HG03571 (cell line): ENCODE data around the gene SH3RF3.

Experiments
- ATAC-seq: cut with Tn5 transposase; IDR thresholded peaks from one replicate; pipeline ENCODE4 v1.9.1; 2021; ENCODE audit not compliant: unreplicated experiment

Gene SH3RF3

DNA sequence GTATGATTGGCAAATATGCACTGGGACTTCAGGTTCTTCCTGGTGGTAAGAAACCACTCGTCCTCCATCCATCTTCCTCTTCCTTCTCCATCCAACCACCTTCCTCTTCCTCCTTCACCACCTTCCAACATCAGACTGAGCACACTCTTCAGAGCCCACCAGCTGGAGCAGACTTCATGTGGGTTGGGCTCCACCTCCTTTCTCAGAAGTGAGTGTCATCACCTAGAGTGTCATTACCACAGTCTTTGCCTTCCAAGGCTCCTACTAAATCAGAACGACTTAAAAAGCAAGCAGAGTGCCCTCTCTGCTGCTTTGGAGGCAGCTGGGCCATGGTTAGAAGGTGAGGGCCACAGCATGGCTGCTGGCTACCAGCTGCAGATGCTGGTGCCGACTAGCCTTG, 171.6 kb downstream of the SH3RF3 start:
- no peak for ATAC-seq

DNA sequence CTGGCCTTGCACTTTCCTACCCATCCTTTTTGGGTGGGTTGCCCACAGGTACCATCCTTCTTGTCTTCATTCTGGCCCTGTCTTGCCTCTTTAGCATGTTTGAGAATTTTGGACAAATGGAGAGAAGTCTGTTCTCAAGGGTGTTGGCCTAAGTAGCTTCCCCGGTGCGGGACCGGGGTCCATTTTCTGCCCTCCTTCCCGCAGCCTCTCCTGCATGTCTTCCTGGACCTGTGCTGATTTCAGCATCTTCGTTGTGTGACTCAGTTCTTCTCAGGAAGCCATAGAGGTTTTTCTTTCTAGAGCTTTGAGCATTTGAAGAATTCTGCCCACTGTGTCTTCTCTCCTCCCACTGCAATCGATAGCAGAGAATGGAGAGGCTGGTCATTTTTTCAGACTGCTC, 172.7 kb downstream of the SH3RF3 start:
- ATAC-seq, result no peak

DNA sequence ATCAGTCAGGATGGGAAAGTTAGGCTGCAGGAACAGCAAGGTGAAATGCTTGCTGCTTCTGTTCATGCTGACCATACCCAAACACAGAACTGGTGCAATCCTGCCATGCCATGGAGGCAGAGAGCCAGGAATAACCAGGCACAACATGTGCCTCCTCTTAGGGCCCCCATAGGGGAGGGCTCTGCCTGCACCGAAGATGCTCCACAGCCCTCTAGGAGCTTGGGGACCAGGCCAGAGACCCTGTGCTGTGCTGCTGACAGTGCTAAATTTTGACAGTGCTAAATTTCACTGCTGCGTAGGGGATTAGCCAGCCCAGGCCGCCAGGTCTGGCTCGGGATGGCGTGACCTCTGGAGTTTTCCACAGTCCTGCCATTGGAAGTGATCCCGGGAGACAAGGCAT, 173.3 kb downstream of the SH3RF3 start:
- no peak for ATAC-seq

DNA sequence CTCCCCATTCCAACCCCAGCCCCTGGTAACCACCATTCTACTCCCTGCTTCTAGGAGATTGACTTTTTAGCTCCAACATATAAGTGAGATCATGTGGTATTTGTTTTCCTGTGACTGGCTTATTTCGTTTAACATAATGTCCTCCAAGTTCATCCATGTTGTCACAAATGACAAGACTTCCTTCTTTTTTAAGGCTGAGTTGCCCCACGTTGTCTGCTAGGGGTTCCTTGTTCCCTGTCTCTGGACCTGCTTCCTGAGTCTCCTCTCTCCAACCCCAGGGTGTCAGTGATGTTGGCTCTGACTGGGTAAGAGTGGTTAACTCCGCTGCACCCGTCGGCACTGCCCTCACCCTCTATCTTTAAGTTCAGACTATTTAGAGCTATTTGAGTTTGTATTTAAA, 175.2 kb downstream of the SH3RF3 start:
- ATAC-seq, result no peak

DNA sequence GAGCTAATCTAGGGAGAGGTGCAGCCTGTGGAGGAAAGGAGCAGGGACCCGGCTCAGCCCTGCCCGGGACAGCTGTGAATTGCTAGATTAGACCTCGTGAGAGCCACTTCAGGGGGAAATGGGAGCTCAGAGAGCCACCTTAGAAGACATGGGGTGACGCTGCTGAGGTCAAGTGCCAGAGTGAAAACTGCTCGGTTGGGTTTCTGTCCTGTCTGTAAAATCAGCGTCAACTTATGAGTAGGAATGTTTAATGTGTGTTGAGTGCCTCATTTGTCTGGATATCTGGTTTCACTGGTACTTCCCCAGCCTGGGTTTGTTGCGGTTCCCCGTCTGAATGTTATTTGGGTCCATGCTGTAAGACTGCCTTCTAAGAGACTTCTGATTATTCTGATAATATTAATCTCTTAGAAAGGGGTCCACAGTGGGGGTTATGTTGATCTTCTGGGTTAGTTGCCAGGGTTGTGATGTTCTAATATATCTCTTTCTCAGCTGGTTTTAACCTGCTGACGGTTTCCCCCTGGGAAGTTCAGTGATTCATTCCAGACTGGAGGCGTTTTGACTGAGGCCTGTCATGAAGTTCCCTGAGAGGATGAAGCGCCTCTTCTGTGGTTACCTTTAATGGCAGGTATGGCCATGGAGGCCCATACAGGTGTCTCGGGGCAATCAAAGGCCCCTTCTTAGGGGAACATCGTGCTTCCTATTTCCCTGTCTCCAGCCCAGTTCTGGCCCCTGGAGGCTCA, 175.9 kb downstream of the SH3RF3 start:
- no peak for ATAC-seq

DNA sequence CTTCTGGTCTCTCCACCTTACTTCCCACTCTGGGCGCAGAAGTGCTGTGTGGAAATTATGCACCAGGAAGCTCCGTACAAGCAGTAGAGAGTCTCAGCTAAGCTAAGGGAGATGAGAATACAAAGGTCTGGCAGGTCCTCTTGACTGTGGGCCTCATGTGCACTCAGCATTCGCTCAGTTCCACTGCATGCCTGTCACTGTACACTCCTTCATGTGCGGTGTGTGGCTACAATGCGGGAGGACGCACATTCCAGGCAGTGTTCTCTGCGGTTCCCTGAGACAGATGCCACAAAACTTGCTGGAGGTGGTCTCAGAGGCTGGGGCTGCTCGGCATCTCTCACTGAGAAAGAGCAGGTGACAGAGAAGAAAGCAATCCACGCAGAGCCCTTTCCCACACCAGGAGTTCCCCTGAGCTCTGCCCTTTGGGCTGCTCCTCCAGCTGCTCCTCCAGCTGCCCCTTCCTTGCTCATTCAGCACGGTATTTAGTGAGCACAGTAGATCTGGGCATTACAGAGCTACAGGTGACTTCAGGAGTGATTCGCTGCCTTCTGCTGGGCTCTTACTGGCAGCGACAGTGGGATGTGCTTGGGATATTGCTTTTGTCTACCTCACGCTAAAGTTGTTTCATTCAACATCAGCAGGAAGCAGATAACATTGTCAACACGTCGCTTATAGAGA, 176.6 kb downstream of the SH3RF3 start:
- ATAC-seq, result no peak

DNA sequence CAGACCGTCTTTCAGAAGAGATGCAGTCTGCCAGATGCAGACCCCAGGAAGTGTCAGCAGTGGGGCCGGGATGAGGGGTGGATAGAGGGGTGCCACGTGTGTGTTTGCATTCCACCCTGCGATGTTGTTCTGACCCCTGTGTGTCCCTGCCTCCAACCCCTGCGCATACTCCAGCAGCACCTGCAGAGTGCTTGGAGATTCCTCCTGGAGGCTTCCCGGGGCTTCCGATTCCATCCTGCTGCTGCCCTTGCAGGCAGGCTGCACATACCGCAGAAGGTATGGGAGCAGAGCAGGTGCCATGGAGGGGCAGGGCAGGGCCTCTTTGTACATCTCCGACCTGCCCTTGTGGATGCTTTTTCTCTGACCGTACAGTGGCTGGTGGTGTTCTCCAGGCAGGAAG, 177.2 kb downstream of the SH3RF3 start:
- no peak for ATAC-seq

DNA sequence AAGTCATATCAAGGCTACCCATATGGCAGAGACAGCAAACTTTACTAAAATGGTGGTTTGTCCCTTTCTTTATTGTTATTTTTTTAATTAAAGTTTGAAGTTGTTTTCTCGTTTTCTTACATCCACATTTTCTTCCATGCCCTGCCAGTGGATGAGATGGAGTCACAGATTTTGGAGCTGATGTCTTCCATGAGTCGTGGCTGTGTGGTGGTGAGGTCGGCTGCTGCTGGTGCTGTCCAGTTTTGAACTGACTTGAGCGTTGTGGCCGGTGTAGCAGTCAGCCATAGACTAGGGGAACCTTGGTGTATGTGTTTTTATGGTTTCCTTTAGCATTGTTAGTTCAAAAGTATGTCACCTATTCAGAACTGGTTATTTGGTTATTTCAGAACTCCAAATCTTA, 182.8 kb downstream of the SH3RF3 start:
- no peak for ATAC-seq

DNA sequence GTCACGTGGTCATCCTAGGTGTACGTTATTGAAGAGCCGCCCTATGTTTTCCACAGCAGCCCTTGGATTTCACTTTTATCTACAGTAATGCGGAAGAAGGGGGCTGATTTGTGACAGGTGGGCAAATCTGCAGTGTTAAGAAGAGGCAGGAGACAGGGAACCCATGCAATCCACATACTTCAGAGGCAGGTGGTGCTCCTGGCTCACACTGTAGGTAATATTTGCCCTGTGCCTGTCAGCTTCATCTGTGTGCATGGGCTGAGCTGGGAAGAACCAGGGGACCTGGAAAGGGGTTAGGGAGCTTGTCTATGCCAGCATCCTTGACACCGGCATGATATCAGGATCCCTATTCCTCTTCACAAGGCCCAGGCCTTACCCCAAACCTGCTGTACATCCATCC, 183.9 kb downstream of the SH3RF3 start:
- ATAC-seq, result no peak

DNA sequence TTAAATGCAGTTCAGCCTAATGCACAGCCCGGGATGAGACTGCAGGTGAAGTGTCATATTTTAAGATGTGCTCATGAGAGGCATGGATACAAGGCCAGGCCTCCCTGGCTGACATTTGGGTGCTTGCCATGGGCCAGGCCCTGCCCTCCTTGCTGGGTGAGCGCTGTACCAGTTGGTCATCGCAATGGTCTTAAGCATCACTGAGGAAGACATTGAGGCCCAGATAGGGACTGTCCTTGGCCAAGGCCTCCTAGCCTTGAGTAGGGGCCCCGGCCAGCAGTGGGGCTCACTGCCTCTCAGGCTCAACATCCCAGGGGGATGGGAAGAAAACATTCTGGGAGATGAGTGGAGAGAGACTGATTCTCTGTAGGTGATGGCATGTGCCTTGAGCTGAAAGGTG, 184.3 kb downstream of the SH3RF3 start:
- no peak for ATAC-seq

DNA sequence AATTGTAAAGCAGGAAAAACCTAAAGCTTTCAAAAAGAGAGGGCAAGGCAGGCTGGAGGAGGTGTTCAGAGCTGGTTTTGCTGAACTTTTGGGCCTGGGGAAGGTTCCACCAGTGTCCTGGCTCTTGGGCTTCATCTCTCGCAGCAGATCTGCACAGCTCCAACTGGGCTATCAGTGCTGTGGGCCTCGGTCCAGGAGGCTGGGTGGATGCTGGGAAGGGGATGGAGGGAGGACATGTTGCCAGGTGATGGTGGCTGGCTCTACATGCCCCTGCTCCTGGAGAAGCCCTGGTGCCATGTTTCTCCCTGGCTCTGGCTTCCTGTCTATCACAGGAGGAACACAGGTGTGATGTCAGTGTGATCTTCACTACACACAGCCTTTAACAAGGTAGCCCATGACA, 187.1 kb downstream of the SH3RF3 start:
- ATAC-seq, result no peak

DNA sequence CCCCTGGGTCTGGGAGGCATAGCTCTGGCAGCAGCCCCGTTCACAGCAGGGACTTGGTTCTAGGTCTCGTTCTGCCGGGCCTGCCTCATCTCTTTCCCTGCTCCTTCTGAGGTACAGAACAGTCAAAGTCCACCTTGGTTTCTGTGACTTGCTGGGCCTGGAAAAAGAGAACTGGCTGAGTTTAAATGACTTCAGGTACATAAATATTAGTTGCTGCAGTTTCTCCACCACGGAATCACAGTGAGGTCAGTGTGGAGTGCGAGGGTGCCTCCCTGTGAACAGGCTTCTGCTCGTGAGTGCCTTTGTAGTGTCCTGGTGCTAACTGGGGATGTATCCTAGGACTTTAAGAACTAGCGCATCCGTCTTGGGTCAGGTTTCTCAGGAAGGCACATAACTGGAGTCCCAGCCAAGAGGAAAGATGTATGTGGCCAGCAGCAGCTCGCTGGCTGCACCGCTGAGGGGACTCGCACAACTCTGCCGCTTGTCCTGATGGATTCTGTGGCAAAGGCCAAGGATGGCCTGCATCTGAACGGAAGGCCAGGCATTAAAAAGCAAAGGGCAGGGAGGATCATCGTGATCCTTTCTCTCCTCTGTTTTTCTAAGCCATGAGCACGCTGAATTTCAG, 188.6 kb downstream of the SH3RF3 start:
- no peak for ATAC-seq

DNA sequence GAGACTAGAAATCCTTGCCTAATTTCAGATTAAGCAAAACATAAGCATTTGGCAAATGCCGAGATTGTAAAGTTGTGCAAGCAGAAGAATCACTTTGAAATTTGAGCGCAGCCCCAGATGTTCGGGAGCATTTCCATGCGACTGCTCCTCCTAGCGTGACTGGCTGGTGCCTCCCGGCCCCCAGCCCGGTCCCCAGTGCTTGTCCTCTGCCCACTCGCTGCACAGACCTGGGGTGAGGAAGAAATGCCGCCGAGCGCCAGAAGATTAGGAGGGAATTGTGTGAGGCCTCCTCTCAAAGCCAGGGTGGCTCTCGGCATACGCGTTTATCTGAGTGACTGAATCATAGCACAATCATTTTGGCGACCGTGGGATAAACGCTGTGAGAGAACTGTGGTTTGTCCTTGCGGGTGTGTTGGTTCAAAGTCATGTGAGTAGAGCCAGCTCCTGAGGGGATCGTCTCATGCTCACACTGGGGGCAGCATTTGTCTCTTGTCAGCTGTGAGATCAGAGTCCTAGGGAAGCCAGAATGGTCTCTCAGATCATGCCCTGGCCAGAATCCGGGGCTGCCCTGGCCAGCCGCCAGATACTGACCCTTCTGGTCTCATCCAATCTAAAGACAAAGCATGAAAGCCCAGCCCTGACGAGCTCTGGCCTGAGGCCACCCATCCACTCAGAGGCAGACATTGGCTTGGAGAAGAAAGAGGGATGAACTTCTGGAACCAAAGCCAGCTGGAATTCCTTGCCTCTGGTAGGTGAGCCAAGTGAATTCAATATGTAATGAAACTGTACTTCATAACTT, 189.3 kb downstream of the SH3RF3 start:
- ATAC-seq, result no peak

DNA sequence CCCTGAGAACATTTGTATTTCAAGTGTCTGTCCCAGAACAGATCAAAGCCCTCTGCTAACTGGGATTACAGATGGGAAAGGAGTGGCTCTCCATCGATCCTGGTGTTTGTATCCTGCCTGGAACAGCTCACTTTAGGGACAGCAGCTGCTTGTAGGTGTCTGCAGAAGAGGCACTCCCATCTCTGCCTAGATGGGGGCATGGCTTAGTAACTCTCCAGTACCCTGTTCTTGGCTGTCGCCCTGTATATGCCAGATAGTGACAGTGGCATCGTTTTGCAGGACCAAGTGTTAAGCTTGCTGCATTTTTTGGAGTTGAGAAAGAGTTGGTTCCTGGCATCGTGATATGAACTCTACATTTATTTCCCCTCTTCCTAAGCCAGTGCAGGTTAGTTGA, 189.9 kb downstream of the SH3RF3 start:
- ATAC-seq, result no peak

DNA sequence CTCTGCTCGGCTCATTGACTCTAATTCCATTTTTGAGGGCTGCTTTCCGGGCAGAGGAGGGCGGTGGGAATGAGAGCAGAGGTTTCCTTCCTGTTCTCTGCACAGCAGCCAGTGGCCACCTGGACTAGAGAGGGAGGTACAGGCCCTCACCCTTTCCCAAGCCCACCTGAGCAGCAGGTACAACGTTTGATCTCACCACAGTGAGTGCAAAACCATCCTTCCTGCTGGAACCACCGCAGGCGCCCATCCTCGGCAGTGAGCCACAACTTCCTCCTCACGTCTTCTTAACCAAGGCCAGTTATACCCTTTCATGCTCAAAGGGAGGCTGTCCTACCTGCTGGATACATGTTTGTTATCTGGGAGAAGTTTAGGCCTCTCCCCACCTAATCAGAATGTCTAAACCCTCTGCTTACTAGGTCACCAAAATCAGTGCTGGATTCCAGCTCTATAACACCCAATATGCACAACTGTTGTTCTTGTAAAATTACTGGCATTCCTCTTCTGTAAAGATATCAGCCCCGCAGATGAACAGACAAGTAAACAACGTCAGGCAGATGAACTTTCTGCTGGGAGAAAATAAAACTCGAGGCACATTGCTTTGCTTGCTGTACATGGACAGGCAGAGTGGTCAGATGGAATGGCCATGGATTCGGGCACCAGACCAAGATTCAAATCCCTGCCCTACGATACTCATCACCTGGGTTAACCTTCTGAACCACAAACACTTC, 191.4 kb downstream of the SH3RF3 start:
- ATAC-seq, result no peak

DNA sequence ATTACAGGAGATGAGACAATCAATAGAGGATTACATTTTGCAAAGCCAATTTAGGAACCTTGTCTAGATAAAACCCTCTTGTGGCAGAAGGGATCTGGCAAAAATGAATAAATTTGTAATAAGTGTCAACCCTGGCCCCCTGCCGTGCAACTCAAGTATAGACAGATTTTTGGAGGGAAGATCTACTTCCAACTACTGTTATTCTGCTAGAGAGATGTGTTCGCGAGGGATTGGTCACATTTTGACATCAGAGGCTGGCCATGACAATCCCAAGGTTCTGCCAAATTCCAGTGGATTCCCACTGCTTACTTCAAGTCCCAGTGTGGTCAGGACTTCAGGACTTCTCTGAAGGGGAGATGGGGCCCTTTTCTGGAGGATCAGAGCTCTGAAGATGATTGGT, 192.6 kb downstream of the SH3RF3 start:
- no peak for ATAC-seq

DNA sequence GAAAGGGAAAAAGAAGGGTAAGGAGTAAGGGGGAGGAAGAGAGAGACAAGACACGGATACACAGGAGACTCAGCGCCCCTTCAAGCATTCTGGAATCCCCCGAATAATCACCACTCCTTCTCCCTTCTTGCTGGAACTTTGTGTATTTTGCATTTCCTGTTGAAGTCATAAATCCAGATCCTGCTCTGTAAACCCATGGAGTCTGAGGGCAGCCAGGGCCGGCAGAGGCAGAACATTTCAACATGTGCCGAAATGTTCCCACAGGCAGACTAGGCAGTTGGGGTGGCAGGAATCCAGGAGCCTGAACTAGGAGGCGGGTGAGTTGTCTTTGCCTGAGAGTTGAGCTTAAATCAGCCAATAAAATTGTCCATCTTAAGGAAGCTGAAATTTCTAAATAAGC, 193.1 kb downstream of the SH3RF3 start:
- no peak for ATAC-seq

DNA sequence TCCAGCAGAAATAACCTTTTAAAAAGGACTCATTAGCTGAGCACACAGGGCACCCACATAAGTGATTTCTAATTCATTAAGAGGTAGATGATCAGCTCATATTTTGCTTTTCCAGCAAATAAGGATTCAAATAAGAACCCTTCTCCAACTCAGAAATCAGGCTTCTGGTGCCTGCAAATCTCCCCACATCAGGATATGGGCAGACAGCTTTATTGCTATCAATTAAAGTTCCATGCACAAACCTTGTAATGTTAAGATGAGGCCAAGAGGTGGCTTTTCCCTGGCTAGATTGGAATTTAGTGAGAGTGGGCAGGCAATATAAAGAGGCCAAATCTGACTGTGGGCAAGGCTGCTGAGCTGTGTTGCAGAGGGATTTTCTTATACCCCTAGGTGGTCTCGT, 193.6 kb downstream of the SH3RF3 start:
- no peak for ATAC-seq

DNA sequence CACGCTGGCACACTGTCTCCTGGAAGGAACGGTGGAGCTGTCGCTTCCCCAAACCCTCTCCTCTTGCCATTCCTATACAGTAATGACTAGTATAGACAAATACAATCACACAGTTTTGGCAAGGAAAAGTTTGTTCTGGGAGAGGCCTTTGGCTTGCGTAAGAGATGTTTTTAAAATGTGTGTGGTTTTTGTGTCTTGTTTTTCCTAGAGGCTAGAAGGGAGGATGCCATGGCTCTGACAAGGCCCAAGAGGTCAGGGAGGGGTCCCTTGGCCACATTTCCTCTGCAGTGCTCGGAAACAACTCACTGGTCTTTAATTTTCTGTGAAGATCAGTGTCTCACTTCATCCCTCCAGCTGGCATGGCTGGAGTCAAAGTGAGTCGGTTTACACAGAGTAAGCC, 195.9 kb downstream of the SH3RF3 start:
- no peak for ATAC-seq

DNA sequence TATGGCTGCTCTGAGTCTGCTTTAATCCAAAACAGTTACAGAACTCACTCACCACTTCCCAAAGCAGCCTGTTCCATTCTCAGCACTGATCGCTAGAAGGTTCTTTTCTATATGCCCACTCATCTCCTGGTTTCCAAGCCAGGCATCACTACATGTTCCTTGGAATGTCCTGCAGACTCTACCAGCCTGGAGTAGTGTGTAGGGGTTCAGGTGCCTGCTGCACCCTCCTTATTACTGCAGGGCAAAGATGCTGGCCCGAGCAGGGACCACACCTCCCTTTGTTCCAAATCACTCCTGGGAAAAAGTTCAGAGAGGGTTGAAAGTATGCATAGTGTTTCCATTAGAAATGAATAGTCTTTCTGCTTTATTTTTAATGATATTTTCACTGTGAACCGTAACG, 196.6 kb downstream of the SH3RF3 start:
- no peak for ATAC-seq

DNA sequence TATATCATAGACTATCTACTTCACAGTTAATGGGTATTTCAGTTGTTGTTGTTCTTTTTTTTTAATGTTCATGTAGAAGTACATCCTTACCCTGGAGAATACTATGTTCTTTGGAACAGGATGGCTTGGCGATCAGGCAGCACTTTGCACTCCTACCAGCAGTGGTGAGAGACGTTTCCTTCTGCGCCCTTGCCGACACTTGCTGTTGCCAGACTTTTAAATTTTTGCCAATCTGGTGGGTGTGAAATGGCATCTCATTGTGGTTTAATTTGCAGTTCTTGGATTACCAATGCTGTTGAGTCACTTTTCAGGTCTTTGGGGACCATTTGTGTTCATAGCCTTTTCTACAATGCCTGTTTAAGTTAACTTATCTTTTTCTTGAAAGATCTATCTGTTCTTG, 197.3 kb downstream of the SH3RF3 start:
- no peak for ATAC-seq
